GM10248 (cell line): ENCODE data around the gene ANKRD23.

Source experiments
- CTCF ChIA-PET: fragments of 300-600 bp; sonication (Branson Sonifier 250); formaldehyde crosslinking; extraction: SDS; loops from one replicate; lab custom pipeline; 2021; ENCODE audit warnings: antibody characterized with exemption; lab: Yijun Ruan, JAX
- POLR2A ChIA-PET: fragments of 350-650 bp; sonication (Branson Sonifier 250); formaldehyde crosslinking; extraction: SDS; loops from one replicate; lab custom pipeline; 2020; ENCODE audit warnings: antibody characterized with exemption; lab: Yijun Ruan, JAX
- DNase-seq: peaks from one replicate; pipeline ENCODE4 v3.0.0; 2012; ENCODE audit errors: extremely low spot score
- TF ChIP-seq, protein P1 (sequence below): IDR thresholded peaks from 2 replicates; pipeline ENCODE4 v1.5.1; 2012; ENCODE audit warnings: mild to moderate bottlenecking, low read depth; ENCODE audit errors: extremely low read depth, missing control alignments, control extremely low read depth

Gene ANKRD23

DNA sequence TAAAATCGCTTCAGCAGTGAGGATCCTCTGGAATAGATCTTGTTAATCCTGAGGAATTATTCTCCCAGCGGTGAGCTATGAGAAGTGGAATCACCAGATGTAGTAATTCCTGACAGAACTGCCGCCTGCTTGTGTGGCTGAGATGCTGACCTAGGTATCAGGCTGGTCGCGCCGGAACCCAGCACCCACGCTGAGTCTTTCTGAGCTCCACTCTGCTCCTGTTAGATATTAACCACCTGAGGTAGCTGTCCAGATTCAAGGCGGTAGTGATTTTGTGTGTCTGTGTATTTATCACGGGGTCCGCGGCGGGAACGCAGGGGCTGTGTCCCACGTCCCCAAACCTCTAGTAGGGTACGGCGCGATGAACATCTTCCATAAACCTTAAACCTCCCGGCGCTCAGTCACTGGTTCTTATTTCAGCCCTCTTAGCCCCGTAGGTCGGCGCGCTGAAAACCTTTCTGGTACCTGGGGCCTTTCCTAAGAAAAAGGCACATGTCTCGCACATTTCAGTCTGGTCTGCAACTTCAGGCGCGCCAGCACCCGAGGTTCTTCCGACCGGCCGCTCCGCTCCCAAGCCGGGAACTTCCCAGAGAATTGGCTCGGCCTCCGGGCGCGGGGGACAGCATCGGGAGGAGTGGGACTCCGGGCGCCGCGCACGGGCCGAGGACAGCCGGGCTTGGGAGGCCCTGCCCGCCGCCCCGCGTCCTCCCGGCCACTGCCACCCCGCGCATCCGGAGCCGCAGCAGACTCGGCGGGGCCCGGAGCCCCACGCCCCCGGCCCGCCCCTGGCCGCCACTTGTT, 28.3 kb downstream of the ANKRD23 start:
- TF ChIP-seq, protein P1, sequence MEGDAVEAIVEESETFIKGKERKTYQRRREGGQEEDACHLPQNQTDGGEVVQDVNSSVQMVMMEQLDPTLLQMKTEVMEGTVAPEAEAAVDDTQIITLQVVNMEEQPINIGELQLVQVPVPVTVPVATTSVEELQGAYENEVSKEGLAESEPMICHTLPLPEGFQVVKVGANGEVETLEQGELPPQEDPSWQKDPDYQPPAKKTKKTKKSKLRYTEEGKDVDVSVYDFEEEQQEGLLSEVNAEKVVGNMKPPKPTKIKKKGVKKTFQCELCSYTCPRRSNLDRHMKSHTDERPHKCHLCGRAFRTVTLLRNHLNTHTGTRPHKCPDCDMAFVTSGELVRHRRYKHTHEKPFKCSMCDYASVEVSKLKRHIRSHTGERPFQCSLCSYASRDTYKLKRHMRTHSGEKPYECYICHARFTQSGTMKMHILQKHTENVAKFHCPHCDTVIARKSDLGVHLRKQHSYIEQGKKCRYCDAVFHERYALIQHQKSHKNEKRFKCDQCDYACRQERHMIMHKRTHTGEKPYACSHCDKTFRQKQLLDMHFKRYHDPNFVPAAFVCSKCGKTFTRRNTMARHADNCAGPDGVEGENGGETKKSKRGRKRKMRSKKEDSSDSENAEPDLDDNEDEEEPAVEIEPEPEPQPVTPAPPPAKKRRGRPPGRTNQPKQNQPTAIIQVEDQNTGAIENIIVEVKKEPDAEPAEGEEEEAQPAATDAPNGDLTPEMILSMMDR: no peak
- peak; percentile 68 for DNase-seq
- POLR2A ChIA-PET: interaction anchor here (1.7 kb wide), 1 partner anchor 48 kb away, joined by 3 read pairs; no protein-coding TSS in a partner anchor
- CTCF ChIA-PET: interaction anchor here (0.8 to 6.8 kb wide), 12 partner anchors 13 to 138 kb away, joined by 3 to 41 read pairs (median 5); partner anchors contain the start of genes ANKRD39 and CNNM4

DNA sequence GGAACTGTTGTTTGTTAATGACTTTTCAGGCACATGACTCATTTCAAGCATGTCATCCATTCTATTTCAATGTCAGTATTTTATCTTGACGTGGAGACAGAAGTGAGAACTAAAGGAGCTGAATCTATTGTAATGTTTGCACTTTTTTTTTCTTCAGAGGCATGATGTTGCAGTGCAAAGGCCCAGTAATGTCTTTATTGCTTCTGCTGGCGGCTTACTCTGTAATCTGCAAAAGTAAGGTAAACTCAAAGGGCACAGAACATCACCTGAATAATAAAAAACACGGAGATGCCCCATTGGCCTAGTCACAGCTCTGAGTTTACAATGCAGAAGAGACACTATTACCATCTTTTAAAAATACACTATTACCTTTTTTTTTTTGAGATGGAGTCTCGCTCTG, 30.2 kb downstream of the ANKRD23 start:
- ChIA-PET CTCF (interaction anchor here (0.9 to 6.8 kb wide), 7 partner anchors 8 to 55 kb away, joined by 3 to 41 read pairs (median 7); partner anchors contain the start of genes ANKRD39 and CNNM4), POLR2A (no interaction called here)
- no peak for DNase-seq
- TF ChIP-seq, protein P1: no peak

DNA sequence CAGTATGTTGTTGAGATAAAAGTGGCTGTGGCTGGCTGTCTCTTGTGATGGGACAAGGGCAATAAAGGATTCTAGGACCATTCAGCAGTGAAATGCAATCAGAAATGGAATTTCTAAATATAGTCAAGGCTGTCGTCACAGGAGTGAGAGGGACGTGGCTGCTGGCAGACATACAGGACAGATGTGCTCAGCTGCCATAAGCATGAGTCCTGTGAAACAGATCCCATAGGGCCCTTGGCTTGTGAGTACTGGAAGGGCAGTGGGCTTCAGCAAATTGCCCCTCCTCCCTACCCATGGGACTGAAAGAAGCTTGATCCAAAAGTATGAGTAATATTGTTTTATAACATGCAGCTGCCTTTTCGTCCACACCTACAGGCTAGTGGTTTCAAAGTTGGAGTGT, 31.9 kb downstream of the ANKRD23 start:
- POLR2A ChIA-PET: no interaction called here
- DNase-seq: no peak
- CTCF ChIA-PET: interaction anchor here (1.4 to 6.8 kb wide), 5 partner anchors 27 to 57 kb away, joined by 3 to 41 read pairs (median 3); partner anchors contain the start of genes ANKRD39 and CNNM4
- TF ChIP-seq, protein P1: no peak

DNA sequence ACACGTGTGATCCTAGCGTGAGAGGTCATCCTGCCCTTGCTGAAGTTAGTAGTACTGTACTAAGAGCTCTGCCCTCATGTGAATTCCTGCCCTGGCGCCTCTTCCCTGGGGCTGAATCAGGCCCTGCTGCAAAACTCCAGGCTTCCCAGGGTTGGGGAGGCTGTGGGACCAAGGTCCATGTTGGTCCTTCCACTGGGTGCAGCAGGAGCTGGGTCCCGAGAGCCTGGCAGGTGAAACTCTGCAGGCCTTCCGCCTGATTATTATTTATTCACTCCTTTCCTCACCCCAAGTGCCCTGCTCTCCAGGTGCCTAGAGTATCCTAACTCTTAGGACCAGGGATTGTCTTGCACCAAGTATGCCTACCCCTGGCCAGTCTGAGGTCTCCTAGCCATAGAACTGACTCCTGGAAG, 33.0 kb downstream of the ANKRD23 start:
- CTCF ChIA-PET: interaction anchor here (0.8 to 2.6 kb wide), 4 partner anchors 10 to 47 kb away, joined by 3 to 14 read pairs (median 3); partner anchors contain the start of gene ANKRD39
- no peak for DNase-seq
- TF ChIP-seq, protein P1: no peak
- POLR2A ChIA-PET: no interaction called here

DNA sequence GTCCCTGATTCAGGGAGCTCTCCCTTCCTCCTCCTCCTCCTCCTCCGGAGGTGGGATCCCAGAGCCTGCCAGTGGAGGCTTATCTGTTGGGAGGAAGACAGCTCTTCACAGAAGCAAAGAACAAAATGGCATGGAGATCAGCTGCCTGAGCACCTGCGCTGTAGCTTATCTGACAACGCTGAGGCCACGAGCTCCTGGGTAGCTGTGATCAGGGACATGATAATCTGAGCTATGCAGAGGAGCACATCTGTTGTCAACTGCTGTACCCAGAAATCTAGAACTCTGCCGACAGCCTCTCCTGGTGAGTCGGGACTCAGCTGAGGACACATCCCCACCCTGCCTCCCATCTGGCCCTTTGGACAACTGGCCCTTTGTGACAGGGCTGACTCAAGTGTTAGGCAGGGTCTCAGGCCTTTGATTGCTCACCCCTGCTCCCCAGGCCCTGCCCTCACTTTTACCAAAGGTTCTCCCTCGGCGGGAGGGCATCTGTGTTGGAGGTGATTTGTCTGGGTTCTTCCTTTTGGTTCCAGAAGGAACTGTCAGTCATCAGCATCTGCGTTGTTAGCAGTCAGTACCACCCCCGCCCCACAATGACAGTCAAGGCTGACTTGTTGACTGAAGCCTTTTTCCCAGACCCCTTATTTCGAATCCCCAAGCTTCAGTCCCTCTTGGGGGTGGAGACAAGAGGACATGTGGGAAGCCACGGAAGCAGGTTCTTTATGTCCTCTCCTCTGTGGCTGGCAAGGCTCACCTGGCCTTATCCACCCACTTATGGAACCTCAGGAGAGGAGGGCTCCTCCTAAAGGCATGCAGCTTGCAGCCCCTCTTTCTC, 33.7 kb downstream of the ANKRD23 start:
- ChIA-PET POLR2A (no interaction called here), CTCF (interaction anchor here (0.8 to 2.6 kb wide), 3 partner anchors 10 to 48 kb away, joined by 3 to 14 read pairs (median 3); partner anchors contain the start of gene ANKRD39)
- TF ChIP-seq, protein P1: no peak
- no peak for DNase-seq

DNA sequence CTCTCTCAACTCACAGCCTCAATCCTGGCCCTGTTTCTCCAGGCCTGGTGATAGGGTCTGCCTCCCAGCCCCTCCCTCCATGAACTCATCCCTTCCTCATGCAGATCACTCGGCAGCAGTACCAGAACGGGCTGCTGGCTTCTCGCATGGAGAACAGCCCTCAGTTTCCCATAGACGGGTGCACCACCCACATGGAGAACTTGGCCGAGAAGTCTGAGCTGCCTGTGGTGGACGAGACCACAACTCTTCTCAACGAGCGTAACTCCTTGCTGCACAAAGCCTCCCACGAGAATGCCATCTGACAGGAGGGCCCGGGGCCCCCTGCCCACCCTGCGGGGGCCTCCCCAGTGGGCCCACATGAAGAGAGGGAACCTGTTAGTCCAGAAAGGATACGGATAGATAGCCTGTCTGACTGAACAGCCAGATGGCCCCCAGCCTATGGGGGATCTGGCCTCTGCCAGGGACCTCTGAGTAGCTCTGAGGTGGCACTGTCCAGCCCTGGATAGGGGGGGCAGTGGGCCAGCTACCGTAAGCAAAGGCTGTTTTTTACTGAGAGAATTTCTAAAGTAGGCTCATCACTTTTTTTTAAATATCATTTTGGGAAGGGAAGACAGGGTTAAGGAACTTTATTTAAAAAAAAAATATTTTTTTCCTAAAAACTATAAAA, 34.5 kb downstream of the ANKRD23 start:
- ChIA-PET CTCF (interaction anchor here (1.2 to 2.6 kb wide), 2 partner anchors 9 to 36 kb away, joined by 3 to 14 read pairs; no protein-coding TSS in a partner anchor), POLR2A (no interaction called here)
- DNase-seq: no peak
- TF ChIP-seq, protein P1: no peak
